Mesenchymal stem cell (in vitro differentiated cells and primary cell): ENCODE results near the gene OPA1.

Experiments used
- DNase-seq: peaks from one replicate; pipeline ENCODE4 v3.0.0-alpha.2; 2013
- H2AFZ ChIP-seq: one replicate; pipeline ENCODE4 v1.6.1; 2013; ENCODE audit warnings: low read depth, mild to moderate bottlenecking, control low read depth, inconsistent platforms, low read length, moderate library complexity
- H2AK5ac ChIP-seq: 2 replicates; pipeline ENCODE4 v1.6.1; 2013; ENCODE audit warnings: low read length, moderate library complexity, mild to moderate bottlenecking, inconsistent platforms; ENCODE audit not compliant: severe bottlenecking
- H2BK120ac ChIP-seq: one replicate; pipeline ENCODE4 v1.6.1; 2013; ENCODE audit warnings: low read depth, mild to moderate bottlenecking, inconsistent platforms, low read length, moderate library complexity
- H2BK12ac ChIP-seq, 2 experiments: one replicate each; pipeline ENCODE4 v1.6.1; 2013; ENCODE audit warnings: inconsistent platforms in 2 of 2, low read length in 2 of 2, mild to moderate bottlenecking in 2 of 2, moderate library complexity in 2 of 2, control low read depth in 1 of 2
- H2BK15ac ChIP-seq: one replicate; pipeline ENCODE4 v1.6.1; 2013; ENCODE audit warnings: mild to moderate bottlenecking, low read depth, inconsistent platforms; ENCODE audit not compliant: poor library complexity, severe bottlenecking
- H2BK5ac ChIP-seq: 2 replicates; pipeline ENCODE4 v1.6.1; 2013; ENCODE audit warnings: low read depth, mild to moderate bottlenecking, low read length, control low read depth, inconsistent platforms; ENCODE audit not compliant: poor library complexity, severe bottlenecking
- H3K14ac ChIP-seq, 2 experiments: one replicate each; pipeline ENCODE4 v1.6.1; 2013; ENCODE audit warnings: inconsistent platforms in 2 of 2, low read length in 2 of 2, control low read depth in 1 of 2, mild to moderate bottlenecking in 1 of 2, moderate library complexity in 1 of 2
- H3K18ac ChIP-seq, 2 experiments: one replicate each; pipeline ENCODE4 v1.6.1; 2013; ENCODE audit warnings: inconsistent platforms in 2 of 2, low read length in 2 of 2, control low read depth in 1 of 2, low read depth in 1 of 2, mild to moderate bottlenecking in 1 of 2
- H3K23ac ChIP-seq, 2 experiments: one replicate each; pipeline ENCODE4 v1.6.1; 2013; ENCODE audit warnings: inconsistent platforms in 2 of 2, low read length in 2 of 2, mild to moderate bottlenecking in 2 of 2, moderate library complexity in 2 of 2, control low read depth in 1 of 2
- H3K27ac ChIP-seq: 2 replicates; pipeline ENCODE4 v1.5.1; 2013; ENCODE audit warnings: mild to moderate bottlenecking, moderate library complexity, low read length, control low read depth, inconsistent platforms; ENCODE audit not compliant: poor library complexity, severe bottlenecking
- H3K27me3 ChIP-seq, 2 experiments: 2 replicates each; pipeline versions ENCODE4 v1.6.1 to v1.7.0; 2013; ENCODE audit warnings: low read length in 2 of 2, mild to moderate bottlenecking in 2 of 2, moderate library complexity in 2 of 2, control low read depth in 1 of 2, inconsistent platforms in 1 of 2; ENCODE audit not compliant: control insufficient read depth in 1 of 2, insufficient read depth in 1 of 2
- H3K36me3 ChIP-seq, 2 experiments: 2 replicates each; pipeline versions ENCODE4 v1.6.1 to v1.7.0; 2013; ENCODE audit warnings: low read length in 2 of 2, control low read depth in 1 of 2, inconsistent platforms in 1 of 2, low read depth in 1 of 2, mild to moderate bottlenecking in 1 of 2; ENCODE audit not compliant: insufficient read depth in 2 of 2, control insufficient read depth in 1 of 2
- H3K4ac ChIP-seq, 2 experiments: one replicate each; pipeline ENCODE4 v1.6.1; 2013; ENCODE audit warnings: inconsistent platforms in 2 of 2, low read length in 2 of 2, mild to moderate bottlenecking in 2 of 2, moderate library complexity in 2 of 2, control low read depth in 1 of 2, low read depth in 1 of 2
- H3K4me1 ChIP-seq: 2 replicates; pipeline ENCODE4 v1.6.1; 2013; ENCODE audit warnings: low read depth, low read length, control low read depth; ENCODE audit not compliant: control insufficient read depth, insufficient read depth
- H3K4me2 ChIP-seq: 2 replicates; pipeline ENCODE4 v1.6.1; 2013; ENCODE audit warnings: low read length, mild to moderate bottlenecking, inconsistent platforms; ENCODE audit not compliant: poor library complexity, severe bottlenecking
- H3K4me3 ChIP-seq, 2 experiments: 2 replicates each; pipeline versions ENCODE4 v1.5.1 to v1.7.0; 2013; ENCODE audit warnings: low read length in 2 of 2, mild to moderate bottlenecking in 2 of 2, control low read depth in 1 of 2, low read depth in 1 of 2; ENCODE audit not compliant: insufficient read depth in 1 of 2
- H3K79me1 ChIP-seq: replicated peaks from 2 replicates; pipeline ENCODE4 v1.6.1; 2013; ENCODE audit warnings: mild to moderate bottlenecking, control low read depth, low read length, inconsistent platforms; ENCODE audit not compliant: poor library complexity, severe bottlenecking
- H3K9ac ChIP-seq: 2 replicates; pipeline ENCODE4 v1.7.0; 2013; ENCODE audit warnings: mild to moderate bottlenecking, low read length, moderate library complexity
- H3K9me3 ChIP-seq: 2 replicates; pipeline ENCODE4 v1.7.0; 2013; ENCODE audit warnings: mild to moderate bottlenecking, low read length; ENCODE audit not compliant: control insufficient read depth
- H4K8ac ChIP-seq: one replicate; pipeline ENCODE4 v1.6.1; 2013; ENCODE audit warnings: inconsistent platforms, mild to moderate bottlenecking, low read length, moderate library complexity
- H4K91ac ChIP-seq: one replicate; pipeline ENCODE4 v1.6.1; 2013; ENCODE audit warnings: mild to moderate bottlenecking, low read length, inconsistent platforms
- WGBS: methylation state at CpG from one replicate; pipeline ENCODE4 v1.1.7; 2013; ENCODE audit warnings: mixed read lengths; 5-methylcytosine and 5-hydroxymethylcytosine counted together

OPA1 gene

DNA sequence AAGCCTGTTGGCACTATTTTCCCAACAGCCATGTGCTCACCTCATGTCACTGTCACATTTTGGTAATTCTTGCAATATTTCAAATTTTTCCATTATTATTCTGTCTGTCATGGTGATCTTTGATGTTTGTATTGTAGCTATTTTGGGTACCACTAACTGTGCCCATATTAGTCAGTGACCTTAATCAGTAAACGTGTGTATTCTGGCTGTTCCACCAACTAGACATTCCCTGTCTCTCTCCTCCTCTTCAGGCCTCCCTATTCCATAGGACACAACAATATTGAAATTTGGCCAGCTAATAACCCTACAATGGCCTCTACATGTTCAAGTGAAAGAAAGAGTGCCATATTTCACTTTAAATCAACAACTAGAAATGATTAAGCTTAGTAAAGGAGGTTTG lies 88.6 kb downstream of the OPA1 start:
- H2BK5ac ChIP-seq, result no peak overlapping the region
- no peaks in the 10 kb centered on the region for H3K9me3 ChIP-seq
- H2AK5ac ChIP-seq, result no peak overlapping the region
- H3K27me3 ChIP-seq, result no peaks in the 10 kb centered on the region
- H4K91ac ChIP-seq, result no peak overlapping the region
- 100% methylated on average over 1 of the region's 1 CpG for WGBS
- DNase-seq, result no peak
- no peak overlapping the region for H3K23ac ChIP-seq
- no peak overlapping the region for H2BK120ac ChIP-seq
- H2BK12ac ChIP-seq, result no peak overlapping the region
- H3K14ac ChIP-seq, result no peak overlapping the region
- H3K36me3 ChIP-seq, result peaks cover 0 to 28% of the 10 kb centered on the region in 2 experiments
- H3K4ac ChIP-seq, result no peak overlapping the region
- H2AFZ ChIP-seq, result no peak overlapping the region
- no peak overlapping the region for H2BK15ac ChIP-seq
- H3K4me2 ChIP-seq, result no peak overlapping the region
- H4K8ac ChIP-seq, result no peak overlapping the region
- no peak overlapping the region for H3K18ac ChIP-seq
- H3K9ac ChIP-seq, result no peak overlapping the region
- H3K4me1 ChIP-seq, result no peaks in the 10 kb centered on the region
- no peak overlapping the region for H3K4me3 ChIP-seq
- no peak overlapping the region for H3K27ac ChIP-seq
- H3K79me1 ChIP-seq, result no peaks in the 10 kb centered on the region

DNA sequence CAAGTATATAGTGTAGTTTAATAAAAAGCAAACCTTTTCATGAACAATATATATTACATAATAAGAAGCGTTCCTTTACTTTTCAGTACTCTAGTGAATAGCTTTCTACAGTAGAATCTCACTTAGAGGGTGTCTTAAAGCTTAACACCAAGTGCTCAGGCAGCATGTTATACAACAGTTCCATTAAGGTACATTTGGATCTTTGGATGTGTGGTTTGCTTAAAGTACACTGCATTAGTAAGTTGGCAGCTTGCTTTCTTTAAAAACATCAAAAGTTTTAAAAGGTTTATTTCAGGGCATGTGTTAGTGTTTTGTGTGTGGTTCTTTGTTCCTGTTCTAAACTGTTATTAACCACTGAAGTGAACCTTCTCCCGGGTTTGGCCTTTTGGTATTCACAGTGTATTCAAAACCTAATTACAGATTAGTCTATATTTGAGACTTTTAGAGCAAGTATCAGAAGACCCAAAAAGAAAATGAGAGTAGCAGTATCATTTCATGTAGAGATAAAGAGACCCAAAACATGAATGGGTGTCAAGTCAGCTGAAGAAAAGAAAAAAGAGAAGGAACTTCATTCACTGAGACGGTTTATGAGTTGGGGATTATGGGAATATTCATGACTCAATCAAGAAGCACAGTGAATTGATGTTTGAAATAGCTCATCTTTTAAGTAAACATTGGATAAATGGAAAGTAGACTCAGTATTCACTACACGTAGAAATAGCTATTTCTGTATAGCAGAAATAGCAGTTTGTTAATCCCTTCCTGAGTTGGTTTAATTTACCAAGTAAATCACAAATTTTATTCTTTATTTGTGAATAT lies 93.9 kb downstream of the OPA1 start:
- Histone ChIP-seq H3K79me1 (peaks cover 7% of the 10 kb centered on the region), H4K8ac (no peak overlapping the region), H2AFZ (no peak overlapping the region), H2BK15ac (no peak overlapping the region), H3K23ac (no peak overlapping the region), H2BK120ac (no peak overlapping the region), H3K9me3 (no peaks in the 10 kb centered on the region), H3K4me3 (no peak overlapping the region), H3K27me3 (no peaks in the 10 kb centered on the region), H3K27ac (no peak overlapping the region), H2AK5ac (no peak overlapping the region), H3K4me1 (peaks cover 3% of the 10 kb centered on the region), H4K91ac (no peak overlapping the region), H3K18ac (no peak overlapping the region), H3K9ac (no peak overlapping the region), H3K4me2 (no peak overlapping the region), H2BK5ac (no peak overlapping the region), H3K14ac (no peak overlapping the region), H3K36me3 (peaks cover 3 to 22% of the 10 kb centered on the region in 2 experiments), H2BK12ac (no peak overlapping the region), H3K4ac (no peak overlapping the region)
- WGBS, result 89% methylated on average over 1 of the region's 4 CpGs
- DNase-seq, result no peak

DNA sequence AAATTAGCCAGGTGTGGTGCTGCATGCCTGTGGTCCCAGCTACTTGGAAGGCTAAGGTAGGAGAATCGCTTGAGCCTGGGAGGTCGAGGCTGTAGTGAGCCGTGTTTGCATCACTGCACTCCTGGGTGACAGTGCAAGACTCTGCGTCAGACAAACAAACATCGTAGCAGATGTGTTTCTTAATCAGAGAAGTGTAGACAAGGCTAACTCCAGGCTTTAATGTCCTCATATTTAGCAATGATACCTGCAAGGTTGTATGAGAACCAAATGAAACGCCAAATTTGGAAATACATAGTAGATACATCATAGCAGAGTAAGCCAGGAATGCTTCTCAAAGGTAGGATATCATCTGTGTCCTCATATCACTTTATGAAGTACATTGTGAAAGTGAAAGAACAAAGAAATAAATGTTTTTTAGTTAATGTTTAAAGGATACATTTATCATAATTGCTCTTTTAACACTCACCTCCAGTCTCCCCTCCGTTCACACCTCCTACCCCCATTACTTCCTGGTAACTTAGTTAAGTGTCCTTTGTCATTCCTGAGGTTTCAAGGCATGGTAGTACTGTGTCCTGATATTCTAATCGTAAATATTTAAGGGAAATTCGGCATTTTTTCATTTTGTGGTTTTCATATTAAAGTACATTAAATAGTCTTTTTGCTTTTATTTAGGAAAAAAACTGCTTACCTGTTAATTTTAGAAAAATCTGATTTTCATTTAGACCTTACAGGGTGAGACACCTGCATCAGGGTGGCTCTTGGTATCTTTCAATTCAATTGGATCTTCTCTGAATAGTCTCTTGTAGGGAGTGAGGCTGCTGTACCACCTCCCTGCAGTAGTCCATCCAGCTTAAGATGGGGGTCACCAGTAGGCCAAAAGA lies 96.1 kb downstream of the OPA1 start:
- no peak overlapping the region for H3K4me3 ChIP-seq
- H3K27me3 ChIP-seq, result no peaks in the 10 kb centered on the region
- H2BK120ac ChIP-seq, result no peak overlapping the region
- no peak overlapping the region for H3K9ac ChIP-seq
- no peak overlapping the region for H3K23ac ChIP-seq
- H3K18ac ChIP-seq, result no peak overlapping the region
- H2BK15ac ChIP-seq, result no peak overlapping the region
- WGBS, result 95% methylated on average over 6 of the region's 9 CpGs
- DNase-seq, result no peak
- no peak overlapping the region for H3K27ac ChIP-seq
- H3K36me3 ChIP-seq, result peaks cover 7 to 33% of the 10 kb centered on the region in 2 experiments
- no peak overlapping the region for H3K4me2 ChIP-seq
- peaks cover 3% of the 10 kb centered on the region for H3K4me1 ChIP-seq
- H2BK12ac ChIP-seq, result no peak overlapping the region
- H2AK5ac ChIP-seq, result no peak overlapping the region
- peaks cover 7% of the 10 kb centered on the region for H3K79me1 ChIP-seq
- H4K91ac ChIP-seq, result no peak overlapping the region
- no peak overlapping the region for H2BK5ac ChIP-seq
- H2AFZ ChIP-seq, result no peak overlapping the region
- no peak overlapping the region for H4K8ac ChIP-seq
- H3K14ac ChIP-seq, result no peak overlapping the region
- no peak overlapping the region for H3K4ac ChIP-seq
- H3K9me3 ChIP-seq, result no peaks in the 10 kb centered on the region

DNA sequence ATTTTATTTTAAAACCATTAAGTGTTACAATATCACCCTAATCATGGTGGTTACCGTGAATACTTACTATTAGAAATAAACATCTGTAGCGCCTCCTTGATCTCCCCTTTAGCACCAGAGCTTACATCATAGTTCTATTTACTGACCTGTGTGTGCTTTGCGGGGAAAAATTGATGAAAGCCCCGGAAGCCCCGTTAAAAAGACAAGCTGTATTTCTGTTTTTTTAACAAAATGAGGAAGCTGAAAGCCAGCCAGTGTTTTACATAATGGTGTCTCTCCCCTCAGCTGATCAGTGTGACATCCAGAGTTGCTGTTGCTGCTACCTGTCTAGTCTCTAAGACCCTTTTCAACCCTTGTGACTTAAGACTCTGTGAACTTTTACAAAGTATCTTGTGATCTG lies 100.8 kb downstream of the OPA1 start:
- Histone ChIP-seq H2AK5ac (no peak overlapping the region), H2BK15ac (no peak overlapping the region), H3K14ac (no peak overlapping the region), H3K4me3 (no peak overlapping the region), H2AFZ (no peak overlapping the region), H3K4me1 (peaks cover under 1% of the 10 kb centered on the region), H2BK120ac (no peak overlapping the region), H4K91ac (no peak overlapping the region), H3K4ac (no peak overlapping the region), H3K9me3 (no peaks in the 10 kb centered on the region), H3K27ac (no peak overlapping the region), H3K79me1 (peaks cover 4% of the 10 kb centered on the region), H3K23ac (no peak overlapping the region), H3K27me3 (no peaks in the 10 kb centered on the region), H3K4me2 (no peak overlapping the region), H2BK12ac (no peak overlapping the region), H4K8ac (no peak overlapping the region), H3K9ac (no peak overlapping the region), H3K36me3 (peaks cover 7 to 56% of the 10 kb centered on the region in 2 experiments), H2BK5ac (no peak overlapping the region), H3K18ac (no peak overlapping the region)
- 91% methylated on average over 5 of the region's 5 CpGs for WGBS
- no peak for DNase-seq
